ENCODE measurements around the gene HIVEP3. TPM values are rescaled to one million over a fixed set of nuclear protein-coding genes. Genes with fewer than 3 reads are reported as not detected.

HIVEP3 gene
- total RNA-seq, 2 donors from 2014 or later, result 0.13 to 0.99 TPM

DNA sequence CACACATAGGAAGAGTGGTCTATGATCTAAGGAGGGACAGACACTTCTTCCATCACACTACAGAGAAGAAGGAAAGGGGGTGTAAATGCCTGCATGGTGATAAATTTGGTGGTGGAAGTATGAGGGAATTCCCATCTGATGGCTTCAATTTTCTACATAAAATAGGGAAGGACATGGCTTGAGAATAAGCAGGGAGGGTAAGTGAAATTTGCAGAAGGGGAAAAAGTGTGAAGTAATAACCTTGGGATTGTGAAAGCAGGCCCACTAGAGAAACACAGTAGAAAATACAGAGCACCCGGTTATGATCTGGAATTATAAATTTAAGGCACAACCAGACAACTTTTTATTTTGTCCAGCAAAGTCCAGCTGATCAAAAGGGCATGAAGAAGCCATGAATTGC is 22.7 kb upstream of the HIVEP3 start:
- Histone ChIP-seq H3K9me3 (ENCODE audit: control insufficient read depth, low read length) (peaks cover 11% of the 10 kb centered on the region), H3K9ac (ENCODE audit: extremely low read depth, low read length, poor library complexity, severe bottlenecking) (no peak overlapping the region), H3K4me1 (ENCODE audit: control insufficient read depth, insufficient read depth, low read length) (no peaks in the 10 kb centered on the region), H3K4me3 (ENCODE audit: low read length) (no peak overlapping the region), H3K36me3 (ENCODE audit: control insufficient read depth, insufficient read depth, low read length) (no peaks in the 10 kb centered on the region), H3K27ac (ENCODE audit: low read depth, low read length) (no peak overlapping the region), H3K27me3 (ENCODE audit: control insufficient read depth, insufficient read depth, low read length, poor library complexity, severe bottlenecking) (no peaks in the 10 kb centered on the region)
- Mint-ChIP-seq H3K9me3 (peaks cover 9% of the 10 kb centered on the region), H3K27ac (no peak overlapping the region), H3K4me3 (no peak overlapping the region), H3K36me3 (ENCODE audit: low read depth) (no peaks in the 10 kb centered on the region), H3K4me1 (no peaks in the 10 kb centered on the region), H3K27me3 (ENCODE audit: insufficient read depth) (no peaks in the 10 kb centered on the region)
- no peak for DNase-seq
- 74 to 86% methylated on average over 1 of the region's 1 CpG for WGBS, 2 experiments (ENCODE audit: insufficient coverage in 1 of 2, insufficient read length in 1 of 2)
- TF ChIP-seq, protein P1, sequence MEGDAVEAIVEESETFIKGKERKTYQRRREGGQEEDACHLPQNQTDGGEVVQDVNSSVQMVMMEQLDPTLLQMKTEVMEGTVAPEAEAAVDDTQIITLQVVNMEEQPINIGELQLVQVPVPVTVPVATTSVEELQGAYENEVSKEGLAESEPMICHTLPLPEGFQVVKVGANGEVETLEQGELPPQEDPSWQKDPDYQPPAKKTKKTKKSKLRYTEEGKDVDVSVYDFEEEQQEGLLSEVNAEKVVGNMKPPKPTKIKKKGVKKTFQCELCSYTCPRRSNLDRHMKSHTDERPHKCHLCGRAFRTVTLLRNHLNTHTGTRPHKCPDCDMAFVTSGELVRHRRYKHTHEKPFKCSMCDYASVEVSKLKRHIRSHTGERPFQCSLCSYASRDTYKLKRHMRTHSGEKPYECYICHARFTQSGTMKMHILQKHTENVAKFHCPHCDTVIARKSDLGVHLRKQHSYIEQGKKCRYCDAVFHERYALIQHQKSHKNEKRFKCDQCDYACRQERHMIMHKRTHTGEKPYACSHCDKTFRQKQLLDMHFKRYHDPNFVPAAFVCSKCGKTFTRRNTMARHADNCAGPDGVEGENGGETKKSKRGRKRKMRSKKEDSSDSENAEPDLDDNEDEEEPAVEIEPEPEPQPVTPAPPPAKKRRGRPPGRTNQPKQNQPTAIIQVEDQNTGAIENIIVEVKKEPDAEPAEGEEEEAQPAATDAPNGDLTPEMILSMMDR (conservative IDR thresholded peaks at IDR 0.05), result no peak

DNA sequence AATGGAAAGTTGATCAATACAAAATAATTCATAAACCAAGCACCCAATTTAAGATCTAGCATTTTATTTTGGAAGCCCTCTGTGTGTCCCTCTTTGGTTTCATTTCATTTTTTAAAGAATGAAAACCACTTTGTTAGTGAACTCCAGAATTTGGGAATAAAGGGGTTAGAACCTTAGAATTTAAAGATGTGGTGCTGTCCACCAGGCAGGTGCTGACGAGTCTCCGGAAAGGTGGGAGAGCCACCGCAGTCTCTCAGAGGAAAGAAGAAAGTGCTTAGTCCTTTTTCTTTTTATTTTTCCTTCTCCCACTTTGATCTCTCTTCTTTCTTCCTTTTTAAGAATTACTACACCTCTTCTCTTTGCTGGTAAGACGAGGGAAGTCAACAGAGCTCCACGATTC is 20.5 kb upstream of the HIVEP3 start:
- Mint-ChIP-seq H3K4me3 (no peak overlapping the region), H3K9me3 (peaks cover 6% of the 10 kb centered on the region), H3K4me1 (no peaks in the 10 kb centered on the region), H3K27me3 (ENCODE audit: insufficient read depth) (no peaks in the 10 kb centered on the region), H3K36me3 (ENCODE audit: low read depth) (no peaks in the 10 kb centered on the region), H3K27ac (no peak overlapping the region)
- Histone ChIP-seq H3K4me3 (ENCODE audit: low read length) (no peak overlapping the region), H3K27me3 (ENCODE audit: control insufficient read depth, insufficient read depth, low read length, poor library complexity, severe bottlenecking) (no peaks in the 10 kb centered on the region), H3K27ac (ENCODE audit: low read depth, low read length) (no peak overlapping the region), H3K36me3 (ENCODE audit: control insufficient read depth, insufficient read depth, low read length) (no peaks in the 10 kb centered on the region), H3K9ac (ENCODE audit: extremely low read depth, low read length, poor library complexity, severe bottlenecking) (no peak overlapping the region), H3K9me3 (ENCODE audit: control insufficient read depth, low read length) (peaks cover 9% of the 10 kb centered on the region), H3K4me1 (ENCODE audit: control insufficient read depth, insufficient read depth, low read length) (no peaks in the 10 kb centered on the region)
- 64 to 66% methylated on average over 5 of the region's 5 CpGs for WGBS, 2 experiments (ENCODE audit: insufficient coverage in 1 of 2, insufficient read length in 1 of 2)
- TF ChIP-seq, protein P1 (conservative IDR thresholded peaks at IDR 0.05), result no peak
- peak; percentile 55 for DNase-seq

DNA sequence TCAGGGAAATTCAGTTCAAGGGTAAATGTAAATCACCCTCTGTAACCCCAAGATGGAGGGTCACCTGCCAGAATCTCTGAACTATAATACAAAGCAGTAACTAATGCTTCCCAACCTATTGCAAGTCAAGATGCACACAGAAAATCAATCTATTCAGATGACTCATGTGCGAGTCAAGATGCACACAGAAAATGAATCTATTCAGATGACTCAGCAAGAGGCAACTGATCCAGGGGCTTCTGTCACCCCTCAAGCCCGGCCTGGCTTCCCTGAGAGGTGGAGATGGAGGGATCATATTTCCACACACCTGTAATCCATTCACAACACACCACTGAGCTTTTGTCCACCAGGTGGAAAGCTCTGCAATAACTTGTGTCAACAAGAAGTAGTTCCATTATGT is 17.4 kb upstream of the HIVEP3 start:
- H3K27ac ChIP-seq (ENCODE audit: low read depth, low read length), result no peak overlapping the region
- peaks cover under 1% of the 10 kb centered on the region for H3K27me3 ChIP-seq (ENCODE audit: control insufficient read depth, insufficient read depth, low read length, poor library complexity, severe bottlenecking)
- Mint-ChIP-seq H3K27me3 (ENCODE audit: insufficient read depth) (peaks cover under 1% of the 10 kb centered on the region), H3K4me1 (no peaks in the 10 kb centered on the region), H3K4me3 (no peak overlapping the region), H3K27ac (no peak overlapping the region), H3K36me3 (ENCODE audit: low read depth) (no peaks in the 10 kb centered on the region), H3K9me3 (no peaks in the 10 kb centered on the region)
- 64% methylated on average over 2 of the region's 2 CpGs; no CpG with 5 or more reads in 1 of the 2 experiments for WGBS, 2 experiments (ENCODE audit: insufficient coverage in 1 of 2, insufficient read length in 1 of 2)
- DNase-seq, result no peak
- TF ChIP-seq, protein P1 (conservative IDR thresholded peaks at IDR 0.05), result no peak
- no peaks in the 10 kb centered on the region for H3K4me1 ChIP-seq (ENCODE audit: control insufficient read depth, insufficient read depth, low read length)
- no peak overlapping the region for H3K9ac ChIP-seq (ENCODE audit: extremely low read depth, low read length, poor library complexity, severe bottlenecking)
- H3K4me3 ChIP-seq (ENCODE audit: low read length), result no peak overlapping the region
- no peaks in the 10 kb centered on the region for H3K36me3 ChIP-seq (ENCODE audit: control insufficient read depth, insufficient read depth, low read length)
- no peaks in the 10 kb centered on the region for H3K9me3 ChIP-seq (ENCODE audit: control insufficient read depth, low read length)
